ENCODE results near the gene TMEM87A. TPM values are rescaled to one million over a fixed set of nuclear protein-coding genes. Genes with fewer than 3 reads are reported as not detected.
"Not testable (repeated sequence)": the region's sequence is repeated elsewhere in the genome, so short reads cannot be mapped to it uniquely, and the experiment has no call there.

The TMEM87A gene
- polyA plus RNA-seq, 10 donors = 29.6 to 44.7 (median 40.2) TPM

DNA sequence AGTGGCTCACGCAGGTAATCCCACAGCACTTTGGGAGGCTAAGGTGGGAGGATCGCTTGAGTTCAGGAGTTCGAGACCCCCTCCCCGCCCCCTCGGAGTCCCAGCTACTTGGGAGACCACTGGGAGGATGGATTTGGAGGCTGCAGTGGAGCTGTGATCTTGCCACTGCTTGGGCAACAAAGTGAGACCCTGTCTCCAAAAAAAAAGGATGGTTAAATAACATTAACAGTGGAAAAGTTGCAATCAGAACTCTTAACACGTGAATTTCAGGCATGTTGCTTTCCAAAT is 1.4 kb upstream of the TMEM87A start:
- peak in 1 of 3 donors; percentile 11 for DNase-seq

DNA sequence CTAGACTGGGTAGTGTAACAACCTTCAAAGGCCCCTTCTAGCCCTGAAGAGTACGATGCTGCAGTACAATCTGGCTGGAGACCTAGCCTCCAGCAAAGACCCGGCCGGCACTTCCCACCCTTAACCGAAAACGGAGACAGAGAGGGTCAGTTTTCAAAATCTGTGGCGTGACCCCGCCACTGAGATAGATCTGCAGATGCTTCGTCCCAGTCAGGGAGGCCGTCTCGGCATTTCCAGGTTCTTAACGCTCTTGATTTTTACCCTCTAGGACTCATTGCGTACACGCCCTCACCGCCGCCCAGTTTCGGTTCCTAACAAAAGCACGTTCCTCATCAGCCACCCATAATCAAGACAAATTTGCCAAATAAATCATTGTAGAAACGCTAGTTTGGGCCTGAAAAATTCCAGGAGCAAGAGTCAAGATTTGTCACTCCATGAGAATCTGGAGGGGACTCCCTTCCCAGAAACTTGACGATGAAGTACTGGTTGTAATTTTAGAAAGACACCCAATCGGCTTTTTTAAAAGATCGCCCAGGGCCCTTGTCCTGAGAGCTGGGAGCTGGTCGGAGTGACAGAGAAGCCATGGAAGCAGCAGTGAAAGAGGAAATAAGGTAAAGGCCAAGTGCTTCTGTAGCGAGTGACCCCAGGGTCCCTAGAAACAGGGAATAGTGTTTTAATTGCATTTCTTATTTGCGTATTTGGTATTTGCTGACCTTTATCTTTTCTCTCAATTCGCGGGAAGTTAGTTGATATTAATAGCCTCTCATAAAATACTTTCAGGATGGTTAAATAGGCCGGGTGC is 868 bp upstream of the TMEM87A start:
- peak; percentile 68 to 88 (median 69) for DNase-seq

- DNase-seq = no peak
Observed at GRCh38 chr15:42270996-42271395, 2.2 kb downstream of the TMEM87A start.

DNA sequence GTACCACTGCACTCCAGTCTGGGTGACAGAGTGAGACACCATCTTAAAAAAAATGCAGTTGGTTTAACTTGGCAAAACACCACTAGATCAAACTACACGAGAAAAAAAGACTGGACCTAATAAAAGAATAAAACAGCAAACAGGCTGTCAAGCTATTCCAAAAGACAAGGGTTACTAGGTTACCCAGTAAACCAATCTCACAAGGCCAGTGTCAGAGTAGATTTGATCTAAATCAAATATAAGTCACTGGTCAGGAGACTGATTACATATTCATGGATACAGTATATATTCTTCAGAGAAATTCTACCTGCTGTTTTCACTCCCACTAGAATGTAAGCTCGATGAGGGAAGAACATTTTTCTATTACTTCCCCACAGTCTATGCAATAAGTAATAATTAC is 2.7 kb downstream of the TMEM87A start:
- DNase-seq = no peak

- DNase-seq = no peak
Observed at GRCh38 chr15:42267286-42267685, 5.9 kb downstream of the TMEM87A start.

DNA sequence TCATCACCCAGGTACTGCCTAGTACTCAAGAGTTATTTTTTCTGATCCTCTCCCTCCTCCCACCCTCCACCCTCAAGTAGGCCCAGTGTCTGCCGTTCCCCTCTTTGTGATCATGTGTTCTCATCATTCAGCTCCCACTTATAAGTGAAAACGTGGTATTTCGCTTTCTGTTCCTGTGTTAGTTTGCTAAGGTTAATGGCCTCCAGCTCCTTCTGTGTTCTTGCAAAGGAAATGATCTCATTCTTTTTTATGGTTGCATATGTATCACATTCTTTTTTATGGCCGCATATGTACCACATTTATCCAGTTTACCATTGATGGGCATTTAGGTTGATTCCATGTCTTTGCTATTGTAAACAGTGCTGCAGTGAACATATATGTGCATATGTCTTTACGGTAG is 8.4 kb downstream of the TMEM87A start:
- no peak for DNase-seq

DNA sequence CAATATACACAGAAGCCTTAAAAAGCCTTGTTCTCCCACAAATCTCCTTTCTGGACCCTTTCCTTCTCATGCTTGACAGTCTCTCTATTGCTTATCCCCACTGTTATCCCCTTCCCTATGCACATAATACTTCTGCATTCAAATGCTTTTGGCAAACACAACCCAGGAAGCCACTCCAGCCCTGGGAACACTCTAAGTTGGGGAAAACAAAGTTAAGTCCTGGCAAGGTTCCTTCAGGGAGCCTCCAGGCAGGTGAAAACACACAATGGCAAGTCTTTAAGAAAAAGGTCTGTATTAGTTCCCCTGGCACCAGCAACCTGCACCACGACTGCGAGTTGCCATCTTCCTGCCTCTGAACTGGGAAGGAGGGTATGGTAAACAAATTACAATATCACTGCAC is 19.9 kb downstream of the TMEM87A start:
- DNase-seq = no peak

DNA sequence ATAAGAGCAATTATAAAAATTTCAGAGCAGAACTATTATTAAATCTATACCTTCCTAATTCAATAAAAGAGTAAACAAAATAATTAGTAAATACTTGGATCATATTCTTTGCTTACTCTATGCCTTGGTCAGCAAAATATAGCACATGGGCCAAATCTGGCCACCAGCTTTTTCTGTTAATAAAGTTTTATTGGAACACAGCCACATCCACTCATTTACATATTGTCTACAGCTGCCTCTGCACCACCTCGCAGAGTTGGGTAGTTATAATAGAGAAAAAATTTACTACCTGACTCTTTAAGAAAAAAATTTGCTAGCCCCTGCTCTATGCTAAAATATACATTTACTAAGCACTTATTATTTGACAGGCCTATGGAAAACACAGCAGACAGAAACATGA is 32.4 kb downstream of the TMEM87A start:
- no peak for DNase-seq

DNA sequence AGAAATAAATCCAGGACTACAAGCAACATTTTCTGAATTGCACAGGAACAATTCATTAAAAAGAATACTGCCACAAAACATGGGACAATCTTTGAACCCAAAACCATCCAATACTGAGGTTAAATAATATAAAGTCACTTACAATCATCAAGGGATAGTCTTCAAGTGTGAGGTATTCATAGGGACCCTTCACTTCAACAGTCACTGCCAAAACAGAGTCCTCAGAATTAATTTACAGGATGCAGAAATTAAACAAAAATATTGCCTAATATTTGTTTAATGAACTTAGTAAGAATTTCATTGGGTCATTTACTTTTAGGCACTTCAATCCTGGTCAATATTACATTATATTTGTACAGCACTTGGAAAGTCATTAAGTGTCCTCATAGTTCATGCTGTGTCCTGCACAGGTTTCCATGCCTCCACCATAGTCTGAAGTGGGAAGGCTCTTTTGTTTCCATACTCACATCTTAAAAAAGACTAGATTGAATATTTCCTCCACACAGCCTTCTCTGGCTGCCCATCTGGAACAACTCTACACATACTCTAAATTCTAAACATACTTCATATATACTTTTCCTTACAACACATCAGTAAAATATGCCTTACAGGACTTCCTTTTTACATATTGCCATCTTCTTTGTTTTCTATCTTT is 33.6 kb downstream of the TMEM87A start:
- DNase-seq = peak in 1 of 3 donors; percentile 3

DNA sequence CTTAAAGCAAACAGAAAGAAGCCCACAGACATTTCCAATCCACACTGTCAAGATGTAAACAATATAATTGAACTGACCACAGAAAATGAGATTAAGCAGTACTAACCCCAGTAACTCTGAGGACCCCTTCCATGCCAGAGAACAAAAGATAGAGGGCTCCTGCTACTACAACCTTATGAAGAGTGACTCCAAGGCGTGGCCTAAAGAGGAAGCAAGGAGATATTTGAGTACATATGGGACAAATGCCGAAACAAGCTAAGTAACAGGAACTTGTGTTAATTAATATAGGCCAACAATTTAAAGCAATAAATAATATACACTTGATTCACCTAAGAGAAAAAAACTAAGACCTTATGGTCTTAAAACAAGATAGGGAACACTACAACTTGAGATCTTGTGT is 40.1 kb downstream of the TMEM87A start:
- DNase-seq = no peak

- no peak for DNase-seq
Observed at GRCh38 chr15:42232606-42233005, 40.6 kb downstream of the TMEM87A start.

DNA sequence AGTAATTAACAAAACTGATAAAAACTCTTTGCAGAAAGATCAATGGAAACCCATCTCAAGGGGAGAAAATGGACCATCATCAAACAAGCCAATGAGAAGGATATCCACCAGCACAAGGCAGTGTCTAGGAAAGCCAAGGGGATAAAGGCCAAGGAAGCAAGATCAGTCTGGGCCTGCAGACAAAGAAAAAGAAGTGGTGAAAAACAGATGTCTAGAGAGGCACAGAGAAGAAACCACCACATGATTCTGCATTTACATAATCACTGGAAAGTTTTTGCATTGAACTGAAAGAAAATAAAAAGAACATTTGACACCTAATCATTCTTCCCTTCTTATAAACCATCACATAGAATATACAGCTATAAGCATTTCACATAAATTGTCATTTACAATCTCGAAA is 42.1 kb downstream of the TMEM87A start:
- DNase-seq = no peak

DNA sequence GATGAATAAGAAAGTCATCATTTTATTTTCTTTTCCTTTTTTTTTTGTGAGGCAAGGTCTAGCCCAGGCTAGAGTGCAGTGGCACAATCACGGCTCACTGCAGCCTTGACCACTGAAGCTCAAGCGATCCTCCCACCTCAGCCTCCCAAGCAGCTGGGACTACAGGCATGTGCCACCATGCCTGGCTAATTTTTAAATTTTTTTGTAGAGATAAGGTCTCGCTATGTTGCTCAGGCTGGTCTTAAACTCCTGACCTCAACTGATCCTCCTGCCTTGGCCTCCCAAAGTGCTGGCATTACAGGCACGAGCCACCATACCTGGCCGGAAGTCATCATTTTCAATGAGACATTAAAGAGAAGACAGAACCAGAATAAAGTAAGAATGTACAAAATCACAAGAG is 44.3 kb downstream of the TMEM87A start:
- not testable (repeated sequence) for DNase-seq

- no peak for DNase-seq
Observed at GRCh38 chr15:42228036-42228435, 45.2 kb downstream of the TMEM87A start.

DNA sequence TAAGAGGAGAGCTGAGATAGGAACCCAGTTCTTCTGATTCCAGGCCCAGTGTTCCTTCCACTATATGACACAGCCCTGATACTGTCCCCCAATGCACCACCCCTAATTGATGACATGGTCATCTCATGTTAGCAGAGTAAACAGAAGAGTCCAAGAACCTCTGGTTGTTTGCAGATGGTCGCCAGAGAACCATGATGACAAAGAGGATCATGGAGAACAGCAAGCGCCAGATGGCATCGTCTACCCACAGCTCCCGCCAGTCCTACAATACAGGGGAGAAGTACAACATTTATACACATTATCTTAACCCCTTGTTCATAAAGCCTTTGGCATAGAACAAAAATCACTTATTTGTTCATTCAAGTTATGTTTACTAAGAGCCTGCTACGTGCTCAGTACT is 46.6 kb downstream of the TMEM87A start:
- DNase-seq = no peak

DNA sequence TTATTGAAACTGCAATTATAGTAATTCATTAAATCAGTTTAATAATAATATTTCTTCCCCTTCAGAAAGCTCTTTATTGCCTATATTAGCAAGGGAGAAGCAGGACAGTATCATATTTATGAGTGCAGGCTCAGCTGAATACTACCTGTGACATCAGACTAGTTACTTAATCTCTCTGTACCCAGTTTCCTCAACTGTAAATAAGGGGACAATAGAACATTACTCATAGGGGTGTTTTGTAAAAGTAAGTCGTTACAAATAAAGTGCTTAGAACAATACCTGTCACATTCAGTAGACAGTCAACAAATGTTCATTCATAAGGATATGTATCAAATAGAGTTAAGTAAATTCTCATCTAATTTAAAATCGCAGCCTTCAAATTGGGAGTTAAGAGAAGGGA is 53.0 kb downstream of the TMEM87A start:
- no peak for DNase-seq

GRCh38 chr15:42218953-42219592 is 54.2 kb downstream of the TMEM87A start:
- no peak for DNase-seq

DNA sequence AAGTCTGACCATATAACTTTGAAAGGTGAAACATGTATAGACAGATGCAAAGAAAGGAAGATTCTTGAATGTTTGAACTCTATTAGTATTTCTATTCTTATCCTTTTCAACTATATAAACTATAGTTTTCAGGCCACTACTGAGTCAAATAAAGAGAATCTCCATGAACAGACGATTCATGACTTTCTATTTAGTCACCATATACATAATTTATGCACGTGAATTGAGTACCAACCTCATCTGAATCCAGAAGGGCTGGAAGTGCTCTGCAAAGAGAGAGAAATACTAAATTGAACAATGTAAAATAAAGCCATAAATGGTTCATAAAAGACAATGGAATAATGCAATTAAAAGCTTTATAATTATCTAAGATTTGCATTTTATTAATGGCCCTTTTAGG is 55.7 kb downstream of the TMEM87A start:
- no peak for DNase-seq

GRCh38 chr15:42215913-42216829 is 57.1 kb downstream of the TMEM87A start:
- DNase-seq = no peak

DNA sequence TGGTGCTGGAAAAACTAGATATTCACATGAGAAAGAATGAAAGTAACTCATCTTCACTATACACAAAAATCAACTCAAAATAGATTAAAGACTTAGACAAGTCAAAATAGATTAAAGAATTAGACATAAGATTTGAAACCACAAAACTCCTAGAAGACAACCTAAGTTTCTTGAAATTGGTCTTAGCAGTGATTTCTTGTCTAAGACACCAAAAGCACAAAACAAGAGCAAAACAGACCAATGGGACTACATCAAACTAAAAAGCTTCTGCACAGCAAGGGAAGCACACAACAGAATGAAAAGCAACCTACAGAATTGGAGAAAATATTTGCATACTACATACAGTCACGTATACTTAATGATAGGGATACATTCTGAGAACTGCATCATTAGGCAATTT is 58.6 kb downstream of the TMEM87A start:
- DNase-seq = no peak

GRCh38 chr15:42213511-42213910 is 59.7 kb downstream of the TMEM87A start:
- no peak for DNase-seq

- DNase-seq = no peak
Observed at GRCh38 chr15:42210696-42211095, 62.5 kb downstream of the TMEM87A start.

Data from muscle of back (tissue), 11 donors.